Gastroesophageal sphincter (tissue), 3 donors: ENCODE results near the gene HDDC3.

Experiments
- CTCF ChIP-seq, 4 experiments: fragments of 200-600 bp in 2 of 4; fragments of 450-650 bp in 2 of 4; sonication (generic) in 1 of 4; IDR thresholded peaks; one replicate each; pipeline ENCODE4 v1.5.1; 2017 to 2019; ENCODE audit warnings: antibody characterized with exemption in 4 of 4, mild to moderate bottlenecking in 2 of 4, moderate library complexity in 2 of 4
- POLR2AphosphoS5 ChIP-seq: sonication (generic); formaldehyde crosslinking; IDR thresholded peaks from one replicate; pipeline ENCODE4 v1.6.1; 2017; ENCODE audit warnings: antibody characterized with exemption

- TF ChIP-seq CTCF (IDR thresholded peaks at IDR 0.05) (no peak), POLR2AphosphoS5 (no peak)
Observed at GRCh38 chr15:90981681-90982080, 49.3 kb upstream of the HDDC3 start.
